HepG2 (cell line): ENCODE data around the gene CYSLTR2. TPM values are rescaled to one million over a fixed set of nuclear protein-coding genes. Genes with fewer than 3 reads are reported as not detected.

Experiments
- ETV6 ChIP-seq: sonication (generic); formaldehyde crosslinking; conservative IDR thresholded peaks from 2 replicates; pipeline ENCODE4 v1.4.0; 2020; ENCODE audit warnings: missing genetic modification reagents
- MTA3 ChIP-seq: sonication (generic); formaldehyde crosslinking; IDR thresholded peaks from 2 replicates; pipeline ENCODE4 v1.4.0; 2020; ENCODE audit warnings: missing genetic modification reagents
- PHB2 ChIP-seq: fragments of 450-650 bp; IDR thresholded peaks from 2 replicates; pipeline ENCODE4 v1.6.1; 2018; ENCODE audit not compliant: partially characterized antibody
- RBM39 ChIP-seq: fragments of 200-400 bp; formaldehyde crosslinking; IDR thresholded peaks from one replicate; pipeline ENCODE4 v1.6.1; 2018; ENCODE audit warnings: antibody characterized with exemption, mild to moderate bottlenecking, low read depth, low read length; ENCODE audit not compliant: poor library complexity, severe bottlenecking
- polyA plus RNA-seq, 8 experiments: library from polyadenylated mRNA; depleted of rRNA in 3 of 8; stranded (reverse) in 7 of 8; unstranded in 1 of 8; fragments of >200 nt; fragmentation: Illumina TruSeq in 4 of 8; extraction: Trizol in 4 of 8; gene quantifications; 2 replicates each; pipeline versions ENCODE4 v1.2.1 to v1.2.3, GENCODE V29; 2011 to 2016; ENCODE audit warnings: low read depth in 4 of 8, missing spikeins in 1 of 8, mixed read lengths in 1 of 8; ENCODE audit not compliant: insufficient read depth in 1 of 8
- total RNA-seq, 5 experiments: library from RNA; depleted of rRNA; stranded (reverse); fragments of >200 nt; fragmentation: Illumina TruSeq; extraction: Trizol; gene quantifications; 2 replicates each; pipeline ENCODE4 v1.2.3, GENCODE V29; 2016; ENCODE audit warnings: low read depth in 1 of 5
- TF ChIP-seq, protein P1 (sequence below): sonication (generic); formaldehyde crosslinking; IDR thresholded peaks from 2 replicates; pipeline ENCODE4 v1.4.0; 2020; ENCODE audit warnings: missing genetic modification reagents
- TF ChIP-seq, protein P2 (sequence below): sonication (generic); formaldehyde crosslinking; IDR thresholded peaks from 2 replicates; pipeline ENCODE4 v1.4.0; 2020; ENCODE audit warnings: mild to moderate bottlenecking, missing genetic modification reagents
- TF ChIP-seq, protein P3 (sequence below): sonication (generic); formaldehyde crosslinking; IDR thresholded peaks from 2 replicates; pipeline ENCODE4 v1.4.0; 2020; ENCODE audit warnings: missing genetic modification reagents

Gene CYSLTR2
- total and polyA plus RNA-seq, 2 of the 13 experiments (the other 11 are each of a cell fraction or from before 2014, with no cell fraction given) = not detected

DNA sequence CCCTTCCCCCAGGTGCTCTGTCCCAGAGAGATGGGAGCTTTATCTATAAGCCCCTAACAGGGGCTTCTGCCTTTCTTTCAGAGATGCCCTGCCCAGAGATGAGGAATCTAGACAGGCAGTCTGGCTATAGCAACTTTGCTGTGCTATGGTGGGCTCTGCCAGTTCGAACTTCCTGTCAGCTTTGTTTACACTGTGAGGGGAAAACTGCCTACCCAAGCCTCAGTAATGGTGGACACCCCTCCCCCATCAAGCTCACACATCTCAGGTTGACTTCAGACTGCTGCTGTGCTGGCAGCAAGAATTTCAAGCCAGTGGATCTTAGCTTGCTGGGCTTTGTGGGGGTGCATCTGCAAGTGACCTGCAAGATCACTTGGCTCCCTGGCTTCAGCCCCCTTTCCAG, 21.5 kb downstream of the CYSLTR2 start (continued):
- TF ChIP-seq, protein P1, sequence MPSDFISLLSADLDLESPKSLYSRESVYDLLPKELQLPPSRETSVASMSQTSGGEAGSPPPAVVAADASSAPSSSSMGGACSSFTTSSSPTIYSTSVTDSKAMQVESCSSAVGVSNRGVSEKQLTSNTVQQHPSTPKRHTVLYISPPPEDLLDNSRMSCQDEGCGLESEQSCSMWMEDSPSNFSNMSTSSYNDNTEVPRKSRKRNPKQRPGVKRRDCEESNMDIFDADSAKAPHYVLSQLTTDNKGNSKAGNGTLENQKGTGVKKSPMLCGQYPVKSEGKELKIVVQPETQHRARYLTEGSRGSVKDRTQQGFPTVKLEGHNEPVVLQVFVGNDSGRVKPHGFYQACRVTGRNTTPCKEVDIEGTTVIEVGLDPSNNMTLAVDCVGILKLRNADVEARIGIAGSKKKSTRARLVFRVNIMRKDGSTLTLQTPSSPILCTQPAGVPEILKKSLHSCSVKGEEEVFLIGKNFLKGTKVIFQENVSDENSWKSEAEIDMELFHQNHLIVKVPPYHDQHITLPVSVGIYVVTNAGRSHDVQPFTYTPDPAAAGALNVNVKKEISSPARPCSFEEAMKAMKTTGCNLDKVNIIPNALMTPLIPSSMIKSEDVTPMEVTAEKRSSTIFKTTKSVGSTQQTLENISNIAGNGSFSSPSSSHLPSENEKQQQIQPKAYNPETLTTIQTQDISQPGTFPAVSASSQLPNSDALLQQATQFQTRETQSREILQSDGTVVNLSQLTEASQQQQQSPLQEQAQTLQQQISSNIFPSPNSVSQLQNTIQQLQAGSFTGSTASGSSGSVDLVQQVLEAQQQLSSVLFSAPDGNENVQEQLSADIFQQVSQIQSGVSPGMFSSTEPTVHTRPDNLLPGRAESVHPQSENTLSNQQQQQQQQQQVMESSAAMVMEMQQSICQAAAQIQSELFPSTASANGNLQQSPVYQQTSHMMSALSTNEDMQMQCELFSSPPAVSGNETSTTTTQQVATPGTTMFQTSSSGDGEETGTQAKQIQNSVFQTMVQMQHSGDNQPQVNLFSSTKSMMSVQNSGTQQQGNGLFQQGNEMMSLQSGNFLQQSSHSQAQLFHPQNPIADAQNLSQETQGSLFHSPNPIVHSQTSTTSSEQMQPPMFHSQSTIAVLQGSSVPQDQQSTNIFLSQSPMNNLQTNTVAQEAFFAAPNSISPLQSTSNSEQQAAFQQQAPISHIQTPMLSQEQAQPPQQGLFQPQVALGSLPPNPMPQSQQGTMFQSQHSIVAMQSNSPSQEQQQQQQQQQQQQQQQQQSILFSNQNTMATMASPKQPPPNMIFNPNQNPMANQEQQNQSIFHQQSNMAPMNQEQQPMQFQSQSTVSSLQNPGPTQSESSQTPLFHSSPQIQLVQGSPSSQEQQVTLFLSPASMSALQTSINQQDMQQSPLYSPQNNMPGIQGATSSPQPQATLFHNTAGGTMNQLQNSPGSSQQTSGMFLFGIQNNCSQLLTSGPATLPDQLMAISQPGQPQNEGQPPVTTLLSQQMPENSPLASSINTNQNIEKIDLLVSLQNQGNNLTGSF = no peak
- TF ChIP-seq PHB2 (no peak), ETV6 (CRISPR knock-in tag) (no peak), MTA3 (no peak), RBM39 (no peak)
- TF ChIP-seq, protein P2, sequence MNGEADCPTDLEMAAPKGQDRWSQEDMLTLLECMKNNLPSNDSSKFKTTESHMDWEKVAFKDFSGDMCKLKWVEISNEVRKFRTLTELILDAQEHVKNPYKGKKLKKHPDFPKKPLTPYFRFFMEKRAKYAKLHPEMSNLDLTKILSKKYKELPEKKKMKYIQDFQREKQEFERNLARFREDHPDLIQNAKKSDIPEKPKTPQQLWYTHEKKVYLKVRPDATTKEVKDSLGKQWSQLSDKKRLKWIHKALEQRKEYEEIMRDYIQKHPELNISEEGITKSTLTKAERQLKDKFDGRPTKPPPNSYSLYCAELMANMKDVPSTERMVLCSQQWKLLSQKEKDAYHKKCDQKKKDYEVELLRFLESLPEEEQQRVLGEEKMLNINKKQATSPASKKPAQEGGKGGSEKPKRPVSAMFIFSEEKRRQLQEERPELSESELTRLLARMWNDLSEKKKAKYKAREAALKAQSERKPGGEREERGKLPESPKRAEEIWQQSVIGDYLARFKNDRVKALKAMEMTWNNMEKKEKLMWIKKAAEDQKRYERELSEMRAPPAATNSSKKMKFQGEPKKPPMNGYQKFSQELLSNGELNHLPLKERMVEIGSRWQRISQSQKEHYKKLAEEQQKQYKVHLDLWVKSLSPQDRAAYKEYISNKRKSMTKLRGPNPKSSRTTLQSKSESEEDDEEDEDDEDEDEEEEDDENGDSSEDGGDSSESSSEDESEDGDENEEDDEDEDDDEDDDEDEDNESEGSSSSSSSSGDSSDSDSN = no peak
- TF ChIP-seq, protein P3, sequence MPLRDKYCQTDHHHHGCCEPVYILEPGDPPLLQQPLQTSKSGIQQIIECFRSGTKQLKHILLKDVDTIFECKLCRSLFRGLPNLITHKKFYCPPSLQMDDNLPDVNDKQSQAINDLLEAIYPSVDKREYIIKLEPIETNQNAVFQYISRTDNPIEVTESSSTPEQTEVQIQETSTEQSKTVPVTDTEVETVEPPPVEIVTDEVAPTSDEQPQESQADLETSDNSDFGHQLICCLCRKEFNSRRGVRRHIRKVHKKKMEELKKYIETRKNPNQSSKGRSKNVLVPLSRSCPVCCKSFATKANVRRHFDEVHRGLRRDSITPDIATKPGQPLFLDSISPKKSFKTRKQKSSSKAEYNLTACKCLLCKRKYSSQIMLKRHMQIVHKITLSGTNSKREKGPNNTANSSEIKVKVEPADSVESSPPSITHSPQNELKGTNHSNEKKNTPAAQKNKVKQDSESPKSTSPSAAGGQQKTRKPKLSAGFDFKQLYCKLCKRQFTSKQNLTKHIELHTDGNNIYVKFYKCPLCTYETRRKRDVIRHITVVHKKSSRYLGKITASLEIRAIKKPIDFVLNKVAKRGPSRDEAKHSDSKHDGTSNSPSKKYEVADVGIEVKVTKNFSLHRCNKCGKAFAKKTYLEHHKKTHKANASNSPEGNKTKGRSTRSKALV (CRISPR knock-in tag) = no peak
